ENCODE results near the gene TOMM7.
"Not testable (repeated sequence)": the region's sequence is repeated elsewhere in the genome, so short reads cannot be mapped to it uniquely, and the experiment has no call there.

TOMM7 gene

DNA sequence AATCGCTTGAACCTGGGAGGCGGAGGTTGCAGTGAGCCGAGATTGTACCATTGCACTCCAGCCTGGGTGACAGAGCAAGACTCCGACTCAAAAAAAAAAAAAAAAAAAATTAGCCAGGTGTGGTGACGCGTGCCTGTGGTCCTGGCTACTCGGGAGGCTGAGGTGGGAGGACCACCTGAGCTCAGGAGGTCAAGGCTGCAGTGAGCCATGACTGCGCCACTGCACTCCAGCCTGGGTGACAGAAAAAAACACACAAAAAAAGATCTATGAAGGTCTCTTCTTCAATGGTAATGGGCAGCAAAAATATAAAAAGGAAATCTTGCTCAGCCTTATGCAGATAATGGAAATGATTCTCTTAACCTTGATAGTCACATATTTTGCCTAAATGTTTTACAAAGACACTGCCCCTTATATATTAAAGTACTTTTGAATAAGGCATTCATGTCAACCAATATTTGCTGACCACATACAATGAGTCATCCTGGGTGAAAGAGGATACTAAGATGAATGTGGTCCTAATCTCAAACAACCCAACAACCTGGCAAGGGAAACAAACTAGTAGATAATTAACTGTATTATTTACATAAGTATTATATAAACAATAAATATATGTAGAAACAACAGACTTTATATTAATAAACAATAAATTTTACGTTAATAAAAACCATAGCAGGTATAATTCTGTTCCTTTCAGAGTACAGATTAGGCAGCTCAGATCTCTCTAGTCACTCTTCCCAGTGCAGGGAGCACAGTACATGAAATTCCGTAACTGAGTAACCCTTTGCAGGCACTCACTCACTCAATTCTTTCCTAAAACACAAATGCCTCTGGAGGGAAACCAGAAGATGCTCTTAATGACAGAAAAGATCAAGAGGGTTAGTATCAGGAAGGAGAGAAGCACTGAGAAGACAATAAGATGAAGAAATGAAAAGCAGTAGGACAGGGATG is 8.1 kb downstream of the TOMM7 start:
- peak; percentile 26 for DNase-seq

DNA sequence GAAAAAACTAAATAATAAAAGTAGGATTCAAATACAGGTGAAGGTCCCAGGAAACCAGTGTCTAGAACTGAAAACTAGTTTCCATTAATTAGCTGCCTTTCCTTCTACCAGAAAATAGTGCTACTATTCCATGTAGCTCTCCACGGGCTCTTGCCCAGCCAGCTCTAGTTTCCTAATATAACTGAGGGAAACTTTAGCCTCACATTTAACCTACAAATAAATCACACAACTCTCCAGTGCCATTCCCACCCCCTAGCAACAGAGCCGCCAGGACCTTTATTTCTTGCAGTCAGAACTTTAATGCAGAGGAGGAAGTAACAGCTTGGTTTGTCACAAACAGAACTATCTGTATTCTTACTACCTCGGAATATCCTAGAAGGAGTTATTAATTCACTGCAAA is 10.3 kb downstream of the TOMM7 start:
- DNase-seq: no peak

DNA sequence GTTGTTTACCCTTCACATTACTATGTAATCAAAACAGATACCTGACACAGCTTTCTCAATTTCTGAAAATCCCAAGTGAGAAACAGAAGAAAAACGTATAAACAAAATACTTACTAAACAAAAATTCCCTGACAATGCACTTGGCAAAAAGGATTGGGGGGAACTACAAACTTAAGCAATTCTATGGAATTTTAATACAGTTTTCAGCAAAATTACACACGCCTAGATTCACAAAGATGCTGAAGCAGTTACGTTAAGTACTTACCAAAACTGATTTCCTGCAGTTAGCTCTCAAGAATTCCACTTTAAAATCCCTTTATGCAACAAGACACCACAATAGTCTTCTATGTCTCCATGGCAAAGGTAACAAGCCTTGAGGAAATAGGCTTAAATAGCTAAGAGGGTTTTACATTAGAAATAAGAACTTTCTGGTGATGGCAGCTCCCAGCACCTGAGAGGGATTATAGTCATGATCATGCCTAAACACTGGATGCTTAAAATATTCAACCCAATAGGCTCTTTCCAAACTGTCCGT is 10.8 kb downstream of the TOMM7 start:
- DNase-seq: no peak

DNA sequence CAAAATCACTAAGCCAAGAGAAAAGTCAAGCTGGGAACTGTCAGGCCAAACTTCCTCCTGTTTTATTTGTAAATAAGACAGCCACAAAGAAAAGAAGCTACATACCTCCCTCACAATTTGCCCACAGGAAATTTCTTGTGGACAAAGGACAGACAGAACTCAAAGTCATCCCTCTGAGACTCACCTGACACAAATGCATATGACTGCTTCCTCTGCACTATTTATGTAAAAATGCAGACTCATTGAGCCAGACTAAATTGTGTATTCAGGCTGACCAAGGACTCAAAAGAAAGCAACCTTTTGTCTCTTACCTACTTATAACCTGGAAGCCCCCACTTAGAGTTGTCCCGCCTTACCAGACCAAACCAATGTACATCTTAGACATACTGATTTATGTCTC is 11.8 kb downstream of the TOMM7 start:
- DNase-seq: no peak

DNA sequence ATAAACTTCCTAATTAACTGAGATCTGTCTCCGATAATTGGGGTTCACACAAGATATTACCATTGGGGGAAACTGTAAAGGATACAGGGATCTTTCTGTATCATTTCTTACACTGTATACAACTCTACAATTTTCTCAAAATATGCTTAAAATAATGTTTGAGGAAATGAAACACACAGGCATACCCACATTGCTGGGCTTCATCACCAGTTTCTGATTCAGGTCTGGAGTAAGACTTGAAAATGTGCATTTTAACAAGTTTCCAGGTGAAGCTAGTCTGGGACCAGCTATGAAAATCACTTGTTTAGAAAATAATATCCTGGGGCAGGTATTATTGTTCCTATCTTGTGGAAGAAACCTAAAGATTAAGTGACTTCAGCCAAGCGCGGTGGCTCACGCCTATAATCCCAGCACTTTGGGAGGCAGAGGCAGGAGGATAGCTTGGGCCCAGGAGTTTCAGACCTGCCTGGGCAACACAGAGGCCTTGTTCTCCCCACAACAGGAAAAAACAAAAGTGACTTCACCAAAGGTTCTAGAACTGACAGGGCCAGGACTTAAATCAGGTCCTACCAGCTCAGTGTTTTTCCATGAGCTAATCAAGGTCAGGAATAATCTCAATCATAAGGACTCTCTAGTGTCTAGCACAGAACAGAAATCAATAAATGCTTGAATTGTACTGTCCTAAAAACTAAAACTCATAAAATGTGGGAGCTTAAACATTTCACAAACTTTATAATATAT is 12.6 kb downstream of the TOMM7 start:
- no peak for DNase-seq

DNA sequence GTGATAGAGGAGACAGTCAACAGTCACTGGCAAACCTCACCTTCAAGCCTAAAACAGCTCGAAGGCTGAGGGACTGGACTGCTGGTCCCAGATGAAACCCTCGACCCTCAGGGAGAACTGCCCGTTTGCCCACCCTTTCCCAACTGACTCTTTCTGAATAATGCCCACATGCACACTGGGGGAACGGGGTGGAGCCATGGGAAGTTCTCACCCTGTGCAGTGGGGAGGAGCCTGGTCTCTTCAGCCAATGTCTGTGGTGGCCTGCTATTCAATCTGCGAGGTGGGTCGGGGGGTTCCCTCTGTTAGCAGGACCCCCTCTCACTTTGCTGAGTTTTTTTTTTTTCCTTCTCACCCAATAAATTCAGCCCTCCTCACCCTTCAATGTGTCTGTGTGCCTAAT is 14.5 kb downstream of the TOMM7 start:
- no peak for DNase-seq

DNA sequence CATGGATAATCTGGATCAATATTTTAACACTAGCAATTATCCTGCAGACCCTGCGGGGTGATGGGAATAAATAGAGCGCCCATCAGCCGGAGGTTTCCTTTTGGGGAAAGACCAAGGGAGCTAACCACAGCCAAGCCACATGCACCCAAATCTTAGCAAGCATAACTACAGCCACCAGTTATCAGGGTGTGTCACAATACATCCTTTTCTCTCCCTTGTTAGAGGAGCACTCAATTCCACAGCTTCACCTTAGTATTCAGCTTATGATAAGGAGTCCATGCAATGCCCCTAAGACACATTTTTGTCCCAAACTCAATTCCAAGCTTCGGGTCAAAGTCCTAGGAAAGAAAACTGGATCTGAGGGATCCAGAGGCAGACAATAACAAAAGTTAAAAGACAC is 15.9 kb downstream of the TOMM7 start:
- no peak for DNase-seq

DNA sequence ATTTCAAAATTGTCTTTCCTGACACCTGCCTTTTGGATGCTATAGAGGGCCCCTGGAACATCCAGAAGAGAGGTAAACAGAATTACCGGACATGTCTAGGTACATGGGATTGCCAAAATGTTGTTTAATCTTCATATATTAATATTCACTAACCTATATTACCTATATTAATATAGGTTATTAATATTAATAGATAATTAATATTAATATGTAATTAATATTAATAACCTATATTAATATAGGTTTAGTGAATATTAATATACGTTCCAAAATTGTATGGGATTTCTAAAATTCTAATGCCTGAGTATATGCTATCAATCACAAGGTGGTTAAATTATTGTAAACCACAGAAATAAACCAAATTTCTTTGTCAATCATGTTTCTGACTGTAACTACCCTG is 17.4 kb downstream of the TOMM7 start:
- no peak for DNase-seq

DNA sequence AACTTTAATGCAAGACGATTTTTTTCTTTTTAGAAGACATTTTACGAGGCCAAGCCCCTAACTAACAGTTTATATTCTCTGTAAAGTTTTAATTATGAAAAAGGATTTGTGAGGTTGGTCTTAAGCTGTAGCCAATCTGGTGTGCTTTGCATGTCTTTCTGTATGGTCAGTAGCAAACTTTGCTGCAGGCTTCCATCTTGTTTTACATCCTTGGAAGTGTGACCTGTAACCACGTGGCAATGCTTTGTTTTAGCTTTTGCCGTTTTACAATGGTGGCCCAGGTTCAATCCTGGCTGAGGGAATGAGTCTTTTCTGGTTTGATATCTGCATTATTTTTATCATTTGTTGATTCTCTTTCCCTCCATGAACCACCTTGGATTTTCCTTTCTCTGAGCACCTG is 19.8 kb downstream of the TOMM7 start:
- DNase-seq: not testable (repeated sequence)

DNA sequence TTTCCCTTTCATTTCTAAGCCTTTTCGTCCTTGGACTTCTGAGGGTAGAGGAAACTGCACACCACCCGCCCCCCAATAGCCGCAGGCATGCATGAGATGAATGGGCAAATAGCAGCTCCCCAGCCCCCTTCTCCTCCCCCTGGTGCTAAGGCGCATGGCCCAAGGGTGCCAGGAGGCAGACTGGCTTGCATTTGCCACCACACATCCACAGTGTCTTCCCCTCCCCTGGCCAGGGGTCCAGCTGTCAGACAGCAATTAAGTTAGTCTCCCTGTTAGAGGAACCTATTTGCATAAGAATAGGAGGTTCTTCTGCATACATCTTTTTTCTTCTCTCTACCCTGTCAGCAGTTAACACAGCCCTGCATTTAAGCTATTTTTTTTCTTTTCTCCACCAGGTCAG is 20.2 kb downstream of the TOMM7 start:
- DNase-seq: no peak

DNA sequence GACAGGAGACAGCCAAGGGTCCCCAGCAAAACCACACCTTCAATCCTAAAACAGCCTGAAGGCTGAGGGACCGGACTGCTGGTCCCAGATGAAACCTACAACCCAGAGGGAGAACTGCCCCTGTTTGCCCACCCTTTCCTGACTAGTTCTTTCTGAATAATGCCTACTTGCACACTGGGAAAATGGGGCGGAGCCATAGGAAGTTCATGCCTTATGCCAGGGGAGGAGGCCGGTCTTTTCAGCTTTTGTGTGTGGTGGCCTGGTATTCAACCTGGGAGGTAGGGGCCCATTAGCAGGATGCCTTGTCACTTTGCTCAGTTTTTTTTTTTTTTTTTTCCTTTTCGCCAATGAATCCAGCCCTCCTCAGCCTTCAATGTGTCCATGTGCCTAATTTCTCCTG is 20.7 kb downstream of the TOMM7 start:
- DNase-seq: no peak

DNA sequence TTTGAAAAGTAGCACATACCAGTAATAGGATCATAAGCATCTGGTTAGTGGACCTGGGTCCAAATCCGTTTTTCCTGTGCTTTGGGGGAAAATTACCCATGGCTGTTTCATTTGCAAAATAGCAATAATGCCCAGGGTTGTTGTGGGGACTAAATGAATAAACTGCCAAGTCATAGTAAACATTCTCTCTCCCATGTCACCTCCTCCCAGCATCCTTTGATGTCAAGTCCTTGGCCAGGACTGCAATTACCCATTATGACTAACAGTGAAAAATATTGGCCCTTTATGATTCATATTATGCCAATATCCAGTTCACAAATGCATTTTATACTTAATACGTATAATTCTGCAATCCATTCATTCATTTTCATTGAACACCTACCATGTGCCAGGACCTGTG is 23.0 kb downstream of the TOMM7 start:
- DNase-seq: no peak

DNA sequence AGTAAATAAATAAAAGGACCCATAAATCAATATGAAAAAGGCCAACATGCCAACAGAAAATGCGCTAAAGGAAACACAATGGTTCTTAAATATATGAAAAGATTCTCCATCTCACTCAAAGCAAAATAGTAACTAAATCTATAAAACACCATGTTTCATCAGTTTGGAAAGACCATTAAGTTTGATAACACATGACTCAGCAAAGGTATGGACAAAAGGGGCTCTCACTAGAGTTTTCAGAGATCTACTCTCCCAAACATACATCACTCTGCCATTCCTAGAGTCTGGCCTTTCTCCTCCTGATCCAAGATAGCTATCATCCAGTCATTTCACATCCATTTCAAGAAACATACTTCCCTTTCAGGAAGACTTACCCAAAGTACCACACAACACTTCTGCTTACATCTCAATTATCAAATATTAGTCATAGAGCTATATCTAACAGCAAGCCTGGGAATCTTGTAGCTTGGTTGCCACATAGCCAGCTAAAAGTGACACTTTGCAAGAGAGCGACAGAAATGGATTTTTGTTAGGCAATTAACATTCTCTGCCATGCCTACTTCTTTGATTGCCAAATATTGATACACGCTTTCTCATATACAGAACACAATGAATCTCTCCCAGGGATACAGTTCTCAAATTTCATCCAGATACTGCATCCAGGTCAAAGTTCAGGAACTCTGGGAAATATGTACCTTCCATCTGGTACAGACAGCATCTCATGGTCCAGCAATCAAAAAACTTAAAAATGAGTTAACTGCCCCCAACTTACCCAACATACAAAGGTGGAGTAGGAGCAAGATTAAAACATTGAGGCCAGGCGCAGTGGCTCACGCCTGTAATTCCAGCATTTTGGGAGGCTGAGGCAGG is 28.8 kb downstream of the TOMM7 start:
- no peak for DNase-seq

DNA sequence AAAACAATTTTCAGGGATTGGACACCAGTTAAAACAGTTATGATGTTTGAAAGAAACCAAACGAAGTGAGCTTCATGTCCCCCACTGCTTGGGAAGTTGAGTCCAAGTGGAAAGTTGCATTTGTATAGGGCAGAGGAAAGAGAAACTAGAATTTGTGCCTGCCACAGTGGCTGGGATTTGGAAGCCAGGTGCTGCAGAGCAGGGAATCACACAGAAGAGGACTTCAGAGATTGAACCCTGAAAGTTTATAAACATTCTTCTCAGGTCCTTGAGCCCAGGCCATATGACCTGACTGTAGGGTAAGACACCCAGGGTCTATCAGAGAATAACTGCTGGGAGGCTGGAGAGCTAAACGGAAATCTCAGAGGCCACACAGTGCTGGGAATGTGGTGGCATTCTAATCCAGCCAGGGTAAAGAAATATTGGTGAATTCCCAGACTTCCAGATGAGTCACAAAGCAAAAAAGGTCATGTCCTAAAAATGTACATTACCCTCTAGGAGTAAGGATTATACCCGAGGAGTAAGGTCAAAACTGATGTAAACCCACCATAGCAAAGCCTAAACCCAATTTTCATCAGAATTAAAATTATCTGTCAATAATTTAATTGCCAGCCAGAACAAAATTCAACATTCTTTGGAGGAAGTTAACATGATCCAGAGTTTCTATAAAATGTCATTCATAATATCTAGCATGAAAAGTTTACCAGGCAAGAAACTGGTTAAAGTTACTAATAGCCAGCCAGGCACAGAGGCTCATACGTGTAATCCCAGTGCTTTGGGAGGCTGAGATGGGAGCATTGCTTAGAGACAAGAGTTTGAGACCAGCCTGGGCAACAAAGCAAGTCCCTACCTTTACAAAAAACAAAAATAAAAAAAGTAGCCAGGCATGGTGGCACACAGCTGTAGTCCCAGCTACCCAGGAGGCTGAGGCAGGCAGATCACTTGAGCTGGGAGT is 31.2 kb downstream of the TOMM7 start:
- no peak for DNase-seq

DNA sequence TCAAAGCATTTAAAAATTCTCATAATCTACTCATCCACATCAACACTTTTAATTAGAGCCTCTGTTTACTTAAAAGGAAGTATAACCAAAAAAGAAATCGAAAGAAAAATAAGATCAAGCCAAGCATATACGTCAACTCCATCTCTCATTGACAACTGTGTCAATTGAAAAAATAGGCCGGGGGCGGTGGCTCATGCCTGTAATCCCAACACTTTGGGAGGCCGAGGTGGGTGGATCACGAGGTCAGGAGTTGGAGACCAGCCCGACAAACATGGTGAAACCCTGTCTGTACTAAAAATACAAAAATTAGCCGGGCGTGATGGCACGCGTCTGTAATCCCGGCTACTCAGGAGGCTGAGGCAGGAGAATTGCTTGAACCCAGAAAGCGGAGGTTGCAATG is 32.0 kb downstream of the TOMM7 start:
- not testable (repeated sequence) for DNase-seq

DNA sequence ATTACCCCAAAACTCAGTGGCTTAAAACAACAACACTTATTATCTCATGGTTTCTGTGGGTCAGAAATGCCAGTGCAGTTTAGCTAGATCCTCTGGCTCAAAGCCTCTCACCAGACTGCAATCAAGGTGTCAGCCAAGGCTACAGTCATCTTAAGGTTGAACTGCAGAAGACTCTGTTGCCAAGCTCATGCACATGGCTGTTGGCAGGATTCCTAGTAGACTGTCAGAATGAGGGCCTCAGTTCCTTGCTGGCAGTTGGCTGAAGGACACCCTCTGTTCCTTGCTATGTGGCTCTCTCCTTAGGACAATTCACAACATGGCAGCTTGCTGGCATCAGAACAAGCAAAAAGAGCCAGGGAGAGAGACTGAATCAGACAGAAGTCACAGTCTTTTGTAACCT is 34.7 kb downstream of the TOMM7 start:
- DNase-seq: no peak

DNA sequence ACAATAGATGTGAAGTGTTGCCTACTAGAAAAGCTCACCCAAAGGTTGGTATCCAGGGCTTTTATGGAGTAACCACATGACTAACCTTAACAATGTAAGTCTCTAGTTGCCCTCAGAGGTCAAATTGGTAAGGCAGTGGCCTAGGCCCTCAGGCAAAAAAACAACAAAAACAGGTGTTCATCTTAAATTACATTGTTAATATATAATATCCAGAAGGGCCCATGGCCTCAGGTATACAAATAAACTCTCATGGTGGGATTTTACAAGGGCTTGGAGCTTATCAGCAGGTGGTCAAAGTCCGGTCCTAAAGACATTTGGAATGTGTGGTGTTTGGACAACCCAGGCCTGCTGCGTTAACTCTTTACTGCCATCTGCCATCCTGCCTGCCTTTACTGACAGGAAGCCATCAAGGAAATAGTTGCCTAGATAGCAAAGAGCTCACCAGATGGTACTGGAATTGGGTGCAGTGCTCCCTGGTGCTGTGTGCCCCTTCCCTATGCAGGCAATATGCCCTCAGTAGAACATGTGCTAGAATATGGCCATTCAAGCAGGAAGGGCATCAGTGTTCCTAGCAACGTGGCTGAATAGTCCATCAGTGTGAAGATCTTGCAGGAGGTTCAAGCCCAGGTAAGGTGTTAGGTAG is 36.2 kb downstream of the TOMM7 start:
- DNase-seq: no peak

DNA sequence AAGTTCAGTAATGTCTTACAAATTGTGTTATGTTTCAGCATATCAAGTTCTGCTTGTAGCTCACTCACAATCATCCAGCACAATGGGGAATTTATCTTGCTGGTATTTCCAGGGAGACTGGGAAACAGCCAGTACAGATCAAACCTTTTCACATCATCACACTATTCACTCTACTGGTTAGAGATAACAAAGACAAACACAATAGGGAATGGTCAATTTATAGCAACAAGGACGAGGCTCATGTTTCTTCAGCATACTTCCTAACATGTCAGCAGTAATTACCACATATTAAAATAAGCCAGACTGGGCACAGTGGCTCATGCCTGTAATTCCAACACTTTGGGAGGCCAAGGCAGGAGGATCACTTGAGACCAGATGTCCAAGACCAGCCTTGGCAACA is 38.3 kb downstream of the TOMM7 start:
- DNase-seq: no peak

DNA sequence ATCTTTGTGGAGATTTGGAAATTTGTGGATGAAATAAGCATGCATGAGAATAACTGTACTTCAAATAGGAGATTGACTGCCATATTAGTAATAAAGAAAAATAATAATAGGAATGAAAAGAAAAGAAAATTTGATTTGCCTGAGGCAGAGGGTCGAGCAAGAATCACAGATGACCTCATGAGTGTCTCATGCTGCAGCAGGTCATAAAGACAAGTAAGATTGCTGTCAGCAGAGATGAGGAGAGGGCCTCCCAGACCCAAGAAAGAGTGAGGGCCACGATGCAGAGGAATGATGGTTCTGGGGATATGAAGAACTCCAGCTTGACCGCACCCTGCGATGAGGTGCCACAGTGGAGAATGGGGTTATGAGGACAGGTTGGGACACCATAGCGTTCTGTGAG is 39.2 kb downstream of the TOMM7 start:
- DNase-seq: no peak

DNA sequence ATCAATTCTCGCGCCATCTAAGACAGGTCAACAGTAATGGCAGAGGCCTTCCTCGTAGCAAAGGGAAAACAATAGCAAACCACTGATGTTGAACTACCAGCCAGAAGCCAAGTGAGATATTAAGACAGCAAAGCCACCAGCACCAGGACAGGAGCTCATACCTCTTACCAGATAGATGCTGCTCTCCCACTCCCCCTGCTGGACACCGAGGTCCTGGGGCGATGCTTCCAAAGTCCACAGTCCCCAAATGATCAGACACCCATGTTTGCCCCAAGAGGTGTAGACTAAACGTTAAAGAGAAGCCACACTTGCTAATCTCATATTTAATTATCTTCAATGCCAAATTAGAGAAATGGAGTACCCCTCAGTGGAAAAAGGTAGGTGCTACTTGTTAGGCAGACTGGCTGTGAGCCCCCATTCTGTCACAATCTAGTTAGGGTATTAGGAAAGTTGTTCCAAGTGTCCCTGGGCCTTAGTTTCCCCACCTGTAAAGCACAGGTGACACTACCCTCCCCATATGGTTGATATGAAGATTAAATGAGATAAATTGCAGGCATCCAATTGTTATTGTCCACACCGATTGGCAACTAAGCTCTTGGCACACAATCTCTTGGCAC is 39.9 kb downstream of the TOMM7 start:
- peak; percentile 72 for DNase-seq

DNA sequence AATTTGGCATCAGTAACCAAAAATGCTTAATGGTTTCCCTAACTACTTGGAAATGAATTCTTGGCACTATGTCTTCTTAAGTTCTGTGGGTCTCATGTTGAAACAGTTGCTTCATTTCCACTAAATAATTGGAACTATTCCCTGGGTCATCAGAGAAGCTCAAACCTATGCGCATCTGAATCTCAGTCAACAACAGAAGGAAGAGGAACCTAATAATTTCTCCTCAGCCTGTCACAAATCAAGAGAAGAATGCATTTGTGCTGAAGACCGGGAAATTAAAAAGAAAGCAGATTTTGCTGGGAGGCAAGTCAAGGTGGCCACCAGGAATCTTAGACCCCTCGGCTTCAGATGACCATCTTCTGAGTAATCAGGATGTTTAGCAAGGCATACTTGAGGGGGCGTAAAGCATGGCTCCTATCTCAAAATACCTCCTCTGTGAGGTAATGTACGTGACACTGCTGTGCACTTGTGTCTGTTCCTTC is 41.4 kb downstream of the TOMM7 start:
- no peak for DNase-seq
